Liver (tissue), 9 donors: ENCODE data around the gene NLRP14. TPM values are rescaled to one million over a fixed set of nuclear protein-coding genes. Genes with fewer than 3 reads are reported as not detected.

ENCODE experiments used
- DNase-seq: peaks from one replicate; pipeline ENCODE4 v3.0.0-alpha.2; 2017; ENCODE audit warnings: low spot score
- H3K27ac ChIP-seq, 2 donors: one replicate each; pipeline ENCODE4 v1.7.0; 2013; ENCODE audit warnings: inconsistent platforms in 2 of 2, low read length in 2 of 2, control low read depth in 1 of 2, low read depth in 1 of 2, mild to moderate bottlenecking in 1 of 2
- H3K27me3 ChIP-seq, 4 donors: one replicate each; pipeline versions ENCODE4 v1.6.1 to v1.7.0; 2013; ENCODE audit warnings: low read length in 3 of 4, inconsistent platforms in 1 of 4, mild to moderate bottlenecking in 1 of 4, moderate library complexity in 1 of 4; ENCODE audit not compliant: control insufficient read depth in 4 of 4, insufficient read depth in 4 of 4
- H3K36me3 ChIP-seq, 4 donors: one replicate each; pipeline versions ENCODE4 v1.6.1 to v1.7.0; 2013; ENCODE audit warnings: low read length in 3 of 4, mild to moderate bottlenecking in 3 of 4, low read depth in 1 of 4, moderate library complexity in 1 of 4; ENCODE audit not compliant: control insufficient read depth in 4 of 4, insufficient read depth in 3 of 4
- H3K4me1 ChIP-seq, 4 donors: one replicate each; pipeline versions ENCODE4 v1.6.1 to v1.7.0; 2013; ENCODE audit warnings: low read length in 3 of 4, mild to moderate bottlenecking in 3 of 4, moderate library complexity in 1 of 4; ENCODE audit not compliant: control insufficient read depth in 4 of 4, insufficient read depth in 4 of 4
- H3K4me3 ChIP-seq, 3 donors: one replicate each; pipeline versions ENCODE4 v1.6.1 to v1.7.0; 2013; ENCODE audit warnings: low read length in 3 of 3, control low read depth in 1 of 3, low read depth in 1 of 3, mild to moderate bottlenecking in 1 of 3
- H3K9ac ChIP-seq, 2 donors: one replicate each; pipeline ENCODE4 v1.7.0; 2013; ENCODE audit warnings: low read length in 2 of 2, mild to moderate bottlenecking in 2 of 2, moderate library complexity in 2 of 2, control low read depth in 1 of 2, low read depth in 1 of 2
- H3K9me3 ChIP-seq, 4 donors: one replicate each; pipeline versions ENCODE4 v1.6.1 to v1.7.0; 2013; ENCODE audit warnings: low read length in 3 of 4; ENCODE audit not compliant: control insufficient read depth in 4 of 4
- ATF3 ChIP-seq: IDR thresholded peaks from 2 replicates; pipeline ENCODE4 v1.6.1; 2016; ENCODE audit warnings: antibody characterized with exemption
- EGR1 ChIP-seq, 2 donors: IDR thresholded peaks; 2 replicates each; pipeline ENCODE4 v1.6.1; 2016 to 2018; ENCODE audit warnings: antibody characterized with exemption in 2 of 2, low read depth in 2 of 2
- FOXA1 ChIP-seq: IDR thresholded peaks from 2 replicates; pipeline ENCODE4 v1.6.1; 2016; ENCODE audit warnings: antibody characterized with exemption
- FOXA2 ChIP-seq: IDR thresholded peaks from 2 replicates; pipeline ENCODE4 v1.6.1; 2016; ENCODE audit warnings: antibody characterized with exemption
- GABPA ChIP-seq, 2 donors: IDR thresholded peaks in 1 of 2; conservative IDR thresholded peaks in 1 of 2; 2 replicates each; pipeline ENCODE4 v1.6.1; 2016; ENCODE audit warnings: antibody characterized with exemption in 2 of 2, mild to moderate bottlenecking in 1 of 2, moderate library complexity in 1 of 2
- HNF4A ChIP-seq, 2 donors: conservative IDR thresholded peaks; 2 replicates each; pipeline ENCODE4 v1.6.1; 2016; ENCODE audit warnings: antibody characterized with exemption in 2 of 2, mild to moderate bottlenecking in 2 of 2
- HNF4G ChIP-seq: IDR thresholded peaks from 2 replicates; pipeline ENCODE4 v1.6.1; 2016; ENCODE audit warnings: antibody characterized with exemption
- JUND ChIP-seq, 2 donors: IDR thresholded peaks; 2 replicates each; pipeline ENCODE4 v1.6.1; 2016; ENCODE audit warnings: antibody characterized with exemption in 2 of 2
- MAX ChIP-seq: IDR thresholded peaks from 2 replicates; pipeline ENCODE4 v1.6.1; 2016; ENCODE audit warnings: antibody characterized with exemption
- NR2F2 ChIP-seq: IDR thresholded peaks from 2 replicates; pipeline ENCODE4 v1.6.1; 2016; ENCODE audit warnings: antibody characterized with exemption
- RAD21 ChIP-seq, 2 donors: IDR thresholded peaks; 2 replicates each; pipeline ENCODE4 v1.6.1; 2016; ENCODE audit warnings: antibody characterized with exemption in 2 of 2, mild to moderate bottlenecking in 2 of 2
- RXRA ChIP-seq, 2 donors: IDR thresholded peaks; 2 replicates each; pipeline ENCODE4 v1.6.1; 2017 to 2018; ENCODE audit warnings: antibody characterized with exemption in 2 of 2, mild to moderate bottlenecking in 1 of 2
- SP1 ChIP-seq: IDR thresholded peaks from 2 replicates; pipeline ENCODE4 v1.6.1; 2018; ENCODE audit warnings: antibody characterized with exemption, mild to moderate bottlenecking
- TAF1 ChIP-seq: conservative IDR thresholded peaks from 2 replicates; pipeline ENCODE4 v1.6.1; 2016; ENCODE audit warnings: antibody characterized with exemption, mild to moderate bottlenecking
- YY1 ChIP-seq: IDR thresholded peaks from 2 replicates; pipeline ENCODE4 v1.6.1; 2016; ENCODE audit warnings: antibody characterized with exemption, mild to moderate bottlenecking
- WGBS: extraction: QIAGEN DNeasy Blood & Tissue Kit; methylation state at CpG from one replicate; pipeline ENCODE4 v1.1.7; 2013; 5-methylcytosine and 5-hydroxymethylcytosine counted together
- polyA plus RNA-seq, 2 donors: library from polyadenylated mRNA; stranded (reverse) in 1 of 2; unstranded in 1 of 2; fragments of 200-250 nt in 1 of 2; fragments of >200 nt in 1 of 2; fragmentation: Nextera tagmentation in 1 of 2; extraction: Ambion mirVana in 1 of 2; gene quantifications; one replicate each; pipeline versions ENCODE4 v1.2.1 to v1.2.3, GENCODE V29; 2013 to 2015
- total RNA-seq, 2 donors: library from RNA; depleted of rRNA; stranded (reverse); fragments of >200 nt; gene quantifications; one replicate each; pipeline ENCODE4 v1.2.3, GENCODE V29; 2014
- TF ChIP-seq, protein P1 (sequence below): IDR thresholded peaks from 2 replicates; pipeline ENCODE4 v1.6.1; 2016; ENCODE audit warnings: antibody characterized with exemption, mild to moderate bottlenecking
- TF ChIP-seq, protein P2 (sequence below): fragments of 150-350 bp; IDR thresholded peaks from 2 replicates; pipeline ENCODE4 v1.5.1; 2017; ENCODE audit warnings: improper control_type of control experiment, low read depth, low read length; ENCODE audit not compliant: missing input control
- donor health status: healthy.
- donor health status: healthy.
- donor health status: healthy.
- donor health status: healthy.
- donor health status: healthy.

Gene NLRP14
- total and polyA plus RNA-seq, 4 donors = 0.02 to 0.50 (median 0.34) TPM

GRCh38 chr11:6979365-6979764, 40.9 kb upstream of the NLRP14 start:
- TF ChIP-seq SP1 (no peak), FOXA2 (no peak), ATF3 (no peak), NR2F2 (no peak), HNF4G (no peak), RXRA (IDR thresholded peaks at IDR 0.05) (no peak), FOXA1 (no peak), HNF4A (conservative IDR thresholded peaks at IDR 0.05) (no peak), GABPA (IDR thresholded peaks at IDR 0.05 in 1 of 2, conservative IDR thresholded peaks at IDR 0.05 in 1 of 2) (no peak), JUND (IDR thresholded peaks at IDR 0.05) (no peak), MAX (no peak), YY1 (no peak)
- TF ChIP-seq, protein P1, sequence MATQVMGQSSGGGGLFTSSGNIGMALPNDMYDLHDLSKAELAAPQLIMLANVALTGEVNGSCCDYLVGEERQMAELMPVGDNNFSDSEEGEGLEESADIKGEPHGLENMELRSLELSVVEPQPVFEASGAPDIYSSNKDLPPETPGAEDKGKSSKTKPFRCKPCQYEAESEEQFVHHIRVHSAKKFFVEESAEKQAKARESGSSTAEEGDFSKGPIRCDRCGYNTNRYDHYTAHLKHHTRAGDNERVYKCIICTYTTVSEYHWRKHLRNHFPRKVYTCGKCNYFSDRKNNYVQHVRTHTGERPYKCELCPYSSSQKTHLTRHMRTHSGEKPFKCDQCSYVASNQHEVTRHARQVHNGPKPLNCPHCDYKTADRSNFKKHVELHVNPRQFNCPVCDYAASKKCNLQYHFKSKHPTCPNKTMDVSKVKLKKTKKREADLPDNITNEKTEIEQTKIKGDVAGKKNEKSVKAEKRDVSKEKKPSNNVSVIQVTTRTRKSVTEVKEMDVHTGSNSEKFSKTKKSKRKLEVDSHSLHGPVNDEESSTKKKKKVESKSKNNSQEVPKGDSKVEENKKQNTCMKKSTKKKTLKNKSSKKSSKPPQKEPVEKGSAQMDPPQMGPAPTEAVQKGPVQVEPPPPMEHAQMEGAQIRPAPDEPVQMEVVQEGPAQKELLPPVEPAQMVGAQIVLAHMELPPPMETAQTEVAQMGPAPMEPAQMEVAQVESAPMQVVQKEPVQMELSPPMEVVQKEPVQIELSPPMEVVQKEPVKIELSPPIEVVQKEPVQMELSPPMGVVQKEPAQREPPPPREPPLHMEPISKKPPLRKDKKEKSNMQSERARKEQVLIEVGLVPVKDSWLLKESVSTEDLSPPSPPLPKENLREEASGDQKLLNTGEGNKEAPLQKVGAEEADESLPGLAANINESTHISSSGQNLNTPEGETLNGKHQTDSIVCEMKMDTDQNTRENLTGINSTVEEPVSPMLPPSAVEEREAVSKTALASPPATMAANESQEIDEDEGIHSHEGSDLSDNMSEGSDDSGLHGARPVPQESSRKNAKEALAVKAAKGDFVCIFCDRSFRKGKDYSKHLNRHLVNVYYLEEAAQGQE = no peak
- TF ChIP-seq, protein P2, sequence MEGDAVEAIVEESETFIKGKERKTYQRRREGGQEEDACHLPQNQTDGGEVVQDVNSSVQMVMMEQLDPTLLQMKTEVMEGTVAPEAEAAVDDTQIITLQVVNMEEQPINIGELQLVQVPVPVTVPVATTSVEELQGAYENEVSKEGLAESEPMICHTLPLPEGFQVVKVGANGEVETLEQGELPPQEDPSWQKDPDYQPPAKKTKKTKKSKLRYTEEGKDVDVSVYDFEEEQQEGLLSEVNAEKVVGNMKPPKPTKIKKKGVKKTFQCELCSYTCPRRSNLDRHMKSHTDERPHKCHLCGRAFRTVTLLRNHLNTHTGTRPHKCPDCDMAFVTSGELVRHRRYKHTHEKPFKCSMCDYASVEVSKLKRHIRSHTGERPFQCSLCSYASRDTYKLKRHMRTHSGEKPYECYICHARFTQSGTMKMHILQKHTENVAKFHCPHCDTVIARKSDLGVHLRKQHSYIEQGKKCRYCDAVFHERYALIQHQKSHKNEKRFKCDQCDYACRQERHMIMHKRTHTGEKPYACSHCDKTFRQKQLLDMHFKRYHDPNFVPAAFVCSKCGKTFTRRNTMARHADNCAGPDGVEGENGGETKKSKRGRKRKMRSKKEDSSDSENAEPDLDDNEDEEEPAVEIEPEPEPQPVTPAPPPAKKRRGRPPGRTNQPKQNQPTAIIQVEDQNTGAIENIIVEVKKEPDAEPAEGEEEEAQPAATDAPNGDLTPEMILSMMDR = no peak
- 72% methylated on average over 2 of the region's 2 CpGs for WGBS
- Histone ChIP-seq H3K27ac (no peak overlapping the region), H3K36me3 (no peaks in the 10 kb centered on the region), H3K4me1 (no peaks in the 10 kb centered on the region), H3K4me3 (no peak overlapping the region), H3K9me3 (no peaks in the 10 kb centered on the region), H3K27me3 (no peaks in the 10 kb centered on the region), H3K9ac (no peak overlapping the region)
- no peak for DNase-seq

DNA sequence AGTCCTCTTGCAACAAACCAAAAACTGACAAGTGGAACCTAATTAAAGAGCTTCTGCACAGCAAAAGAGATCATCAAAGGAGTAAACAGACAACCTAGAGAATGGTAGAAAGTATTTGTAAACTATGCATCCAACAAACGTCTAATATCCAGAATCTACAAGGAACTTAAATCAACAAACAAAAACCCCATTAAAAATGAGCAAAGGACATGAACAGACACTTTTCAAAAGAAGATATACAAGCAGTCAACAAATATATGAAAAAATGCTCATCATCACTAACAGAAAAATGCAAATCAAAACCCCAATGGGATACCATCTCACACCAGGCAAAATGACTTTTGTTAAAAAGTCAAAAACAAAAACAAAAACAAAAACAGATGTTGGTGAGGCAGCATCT, 33.8 kb upstream of the NLRP14 start:
- no peak for DNase-seq
- peaks cover 0 to 3% (median 0%) of the 10 kb centered on the region in 4 donors for H3K9me3 ChIP-seq
- H3K4me1 ChIP-seq = no peaks in the 10 kb centered on the region
- H3K36me3 ChIP-seq = no peaks in the 10 kb centered on the region
- H3K9ac ChIP-seq = no peak overlapping the region
- no peak overlapping the region for H3K4me3 ChIP-seq
- H3K27ac ChIP-seq = no peak overlapping the region
- 56% methylated on average over 1 of the region's 1 CpG for WGBS
- TF ChIP-seq FOXA2 (no peak), EGR1 (IDR thresholded peaks at IDR 0.05; ENCODE audit: low read depth in 2 of 2) (no peak), MAX (no peak), RXRA (IDR thresholded peaks at IDR 0.05) (no peak), TAF1 (no peak), ATF3 (no peak), RAD21 (IDR thresholded peaks at IDR 0.05) (no peak), NR2F2 (no peak), HNF4G (no peak)
- TF ChIP-seq, protein P2 = no peak
- no peaks in the 10 kb centered on the region for H3K27me3 ChIP-seq
